NCI-H1930 (cell line): ENCODE measurements around the gene NR2F2.

ENCODE experiments used
- DNase-seq, 2 experiments: peaks; one replicate each; lab custom pipeline; 2025; lab: John Stamatoyannopoulos, UW

Gene NR2F2

DNA sequence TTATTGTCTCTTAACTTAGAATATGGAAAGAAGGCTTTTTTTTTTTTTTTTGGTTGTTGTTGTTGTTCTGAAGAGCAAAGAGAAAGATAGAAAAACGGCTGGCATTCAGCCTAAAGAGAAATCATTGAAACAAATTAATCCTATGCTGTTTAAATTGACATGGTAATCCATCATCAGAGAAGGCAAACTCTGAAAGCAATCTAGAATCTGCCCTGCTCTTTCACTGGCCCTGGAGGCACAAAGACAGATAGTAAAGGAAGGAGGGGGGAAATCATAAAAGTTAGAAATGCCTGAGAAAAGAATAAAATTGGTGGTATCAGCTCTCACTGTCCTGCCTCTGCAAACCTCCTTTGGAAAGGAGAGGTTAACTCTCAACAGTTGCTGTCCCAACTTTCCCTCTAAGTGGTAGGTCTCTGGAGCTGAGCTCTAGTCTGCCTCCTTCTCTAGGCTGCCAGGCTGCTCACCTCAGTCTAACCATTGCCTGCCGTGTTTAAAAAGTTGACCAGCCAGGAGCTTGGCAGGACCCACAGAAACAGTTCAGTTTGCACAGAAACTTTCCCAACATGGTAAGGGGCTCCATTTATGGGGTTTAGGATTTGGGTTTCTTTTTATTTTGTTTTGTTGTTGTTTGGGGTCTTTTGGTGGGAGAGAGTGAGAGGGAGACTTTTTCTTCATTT lies 13.4 kb upstream of the NR2F2 start:
- no peak for DNase-seq

DNA sequence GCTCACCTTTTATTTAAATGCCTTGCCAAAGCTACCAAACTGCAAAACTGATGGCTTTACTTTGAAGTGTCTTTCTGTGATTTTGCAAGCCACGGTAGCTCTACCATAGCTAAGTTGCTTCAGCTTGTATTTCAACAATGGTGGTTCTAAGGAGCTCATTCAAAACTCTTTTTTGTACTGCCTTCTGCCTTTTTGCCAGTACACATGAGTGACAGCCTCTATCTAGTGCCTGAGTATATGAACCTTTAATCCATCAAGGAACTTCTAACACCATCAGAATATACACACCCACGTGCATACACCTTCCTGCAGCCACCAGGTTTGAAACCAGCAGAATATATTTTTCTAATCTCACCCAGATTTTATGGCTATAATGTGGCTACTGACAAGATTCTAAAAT lies 10.4 kb upstream of the NR2F2 start:
- no peak for DNase-seq

GRCh38 chr15:96320703-96321638 lies 9.5 kb upstream of the NR2F2 start:
- no peak for DNase-seq

- no peak for DNase-seq
Measured at GRCh38 chr15:96321639-96322535, 8.6 kb upstream of the NR2F2 start.

DNA sequence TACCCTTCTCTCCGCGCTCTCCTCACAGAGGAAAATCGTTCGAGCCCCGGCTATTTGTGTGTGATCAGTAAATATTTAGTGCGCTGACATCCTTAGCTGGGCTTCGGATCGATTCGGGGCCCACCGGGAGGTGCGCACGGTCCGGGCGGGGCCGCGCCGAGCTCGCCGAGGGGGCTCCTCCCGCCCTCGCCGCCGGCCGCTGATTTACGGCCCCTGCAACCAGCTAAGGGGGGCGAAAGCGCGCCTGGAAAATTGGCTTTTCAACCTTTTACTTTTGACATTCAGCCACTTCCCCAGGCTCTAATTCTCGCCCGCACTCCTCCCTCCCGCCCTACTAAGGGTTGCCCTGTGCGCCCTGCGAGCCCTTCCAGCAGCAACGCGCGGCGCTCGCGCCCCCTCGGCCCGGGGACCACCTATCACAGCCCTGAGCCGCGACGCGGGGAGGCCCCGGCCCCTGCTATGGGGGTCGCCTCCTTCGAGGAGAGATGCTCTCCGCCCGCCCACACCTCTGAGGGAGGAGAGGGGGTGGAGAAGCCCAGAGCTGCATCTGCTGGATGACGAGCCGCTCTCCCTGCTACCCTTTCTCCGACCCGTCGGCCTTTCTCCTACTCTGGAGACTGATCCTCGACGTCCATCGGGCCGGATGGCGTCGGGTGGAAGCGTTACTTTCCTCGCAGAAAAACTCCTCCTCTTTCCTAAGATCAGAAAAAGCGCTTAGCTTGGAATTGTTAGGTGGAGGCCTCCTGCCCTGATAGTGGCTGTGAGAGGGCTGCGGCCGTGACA lies 7.8 kb upstream of the NR2F2 start:
- no peak for DNase-seq

- no peak for DNase-seq
Measured at GRCh38 chr15:96323319-96324145, 7.0 kb upstream of the NR2F2 start.

DNA sequence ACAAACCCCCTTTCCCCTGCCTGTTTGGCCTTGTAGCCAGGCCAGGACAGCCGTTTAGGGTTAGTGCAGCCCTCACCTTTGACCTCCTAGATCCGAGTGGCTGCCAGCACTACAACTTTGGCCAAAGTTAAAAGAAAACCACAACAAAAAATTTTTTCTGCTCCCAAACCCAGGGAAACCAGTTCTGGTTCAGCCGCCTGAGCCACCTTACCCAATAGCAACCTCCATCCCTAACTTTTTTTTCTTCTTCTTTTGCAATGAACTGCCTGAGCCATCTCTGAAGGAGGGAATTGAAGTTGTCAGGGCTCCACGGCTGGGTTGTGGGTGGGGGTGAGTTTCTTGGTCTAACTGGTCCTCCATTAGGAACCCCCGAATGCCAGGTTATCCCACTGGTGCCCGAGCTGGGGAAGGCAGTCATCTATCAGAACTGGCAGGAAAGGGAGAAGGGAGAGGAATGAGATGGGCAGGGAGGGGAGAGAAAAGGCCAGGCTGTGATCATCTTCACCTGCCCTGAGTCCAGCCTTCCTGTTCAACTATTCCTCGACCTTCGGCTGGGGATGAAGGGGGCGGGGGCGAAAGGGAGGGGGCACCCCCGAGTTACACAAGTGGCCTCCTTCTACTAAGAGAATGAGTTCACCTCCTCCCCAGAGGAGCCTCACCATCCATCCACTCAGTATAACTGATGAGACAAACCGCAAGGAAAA lies 6.2 kb upstream of the NR2F2 start:
- DNase-seq = no peak

DNA sequence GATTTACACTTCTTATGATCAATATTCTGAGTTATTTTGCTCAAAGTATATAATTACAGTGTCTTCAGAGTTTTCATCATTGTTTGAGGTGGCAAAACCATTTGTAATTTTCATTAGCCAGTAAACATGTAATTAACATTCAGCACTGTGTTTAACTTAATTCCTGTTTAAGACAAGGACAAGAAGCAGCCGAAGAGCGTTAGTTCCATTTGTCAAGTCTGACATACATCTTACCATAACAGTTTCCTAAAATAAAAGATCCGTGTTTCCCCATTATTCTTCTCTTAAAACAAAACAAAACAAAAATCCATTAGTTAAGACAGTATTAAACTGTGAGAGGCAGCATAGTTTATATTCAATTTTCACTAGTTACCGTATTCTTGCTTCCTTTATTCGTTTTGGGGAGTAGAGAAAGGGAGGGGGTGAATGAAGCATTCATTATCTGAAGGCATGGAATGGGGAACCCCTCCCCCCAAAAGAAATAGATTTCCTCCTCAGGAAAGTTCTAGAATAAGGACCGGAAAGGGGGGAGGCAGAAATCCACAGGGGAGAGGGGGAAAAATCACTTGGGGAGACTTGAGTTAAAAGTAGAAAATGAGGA lies 5.5 kb upstream of the NR2F2 start:
- no peak for DNase-seq

DNA sequence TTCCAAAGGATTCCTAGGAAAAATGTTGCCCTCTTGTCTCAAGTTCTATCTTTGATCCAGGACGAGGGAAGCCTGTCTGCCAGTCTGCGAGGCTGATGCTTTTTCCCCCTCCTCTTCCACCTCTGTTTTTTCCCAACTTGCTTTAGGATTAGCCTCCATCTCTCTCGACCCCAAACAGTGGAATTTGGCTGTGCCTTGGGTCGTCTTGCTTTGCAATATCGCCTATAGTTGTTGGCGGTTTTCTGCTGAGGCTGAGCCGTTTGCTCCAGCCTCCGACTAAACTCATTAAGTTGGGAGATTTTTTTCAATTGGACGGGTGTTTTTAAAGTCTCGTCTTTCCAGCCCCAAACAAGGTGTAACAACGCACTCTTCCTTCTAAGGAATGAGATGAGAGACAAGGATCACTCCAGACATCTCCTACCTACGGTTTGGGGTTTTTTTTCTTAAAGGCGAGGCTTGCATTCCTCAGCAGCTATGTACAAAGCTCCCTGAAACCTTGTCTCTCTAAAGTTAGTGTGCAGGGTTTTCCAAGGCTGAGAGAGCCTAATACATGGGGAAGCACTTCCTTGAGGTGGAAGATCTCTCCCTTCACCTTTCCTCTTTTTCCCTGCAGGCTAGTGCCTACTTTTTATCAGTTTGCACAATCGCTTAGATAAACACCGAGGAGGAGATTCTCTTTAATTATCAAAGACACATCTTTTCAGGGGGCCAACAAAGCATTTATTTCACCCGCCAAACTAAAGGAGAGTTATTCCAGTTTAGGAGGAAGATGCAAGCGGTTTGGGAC lies 4.8 kb upstream of the NR2F2 start:
- DNase-seq = no peak

GRCh38 chr15:96326328-96327154 lies 4.0 kb upstream of the NR2F2 start:
- DNase-seq = no peak

DNA sequence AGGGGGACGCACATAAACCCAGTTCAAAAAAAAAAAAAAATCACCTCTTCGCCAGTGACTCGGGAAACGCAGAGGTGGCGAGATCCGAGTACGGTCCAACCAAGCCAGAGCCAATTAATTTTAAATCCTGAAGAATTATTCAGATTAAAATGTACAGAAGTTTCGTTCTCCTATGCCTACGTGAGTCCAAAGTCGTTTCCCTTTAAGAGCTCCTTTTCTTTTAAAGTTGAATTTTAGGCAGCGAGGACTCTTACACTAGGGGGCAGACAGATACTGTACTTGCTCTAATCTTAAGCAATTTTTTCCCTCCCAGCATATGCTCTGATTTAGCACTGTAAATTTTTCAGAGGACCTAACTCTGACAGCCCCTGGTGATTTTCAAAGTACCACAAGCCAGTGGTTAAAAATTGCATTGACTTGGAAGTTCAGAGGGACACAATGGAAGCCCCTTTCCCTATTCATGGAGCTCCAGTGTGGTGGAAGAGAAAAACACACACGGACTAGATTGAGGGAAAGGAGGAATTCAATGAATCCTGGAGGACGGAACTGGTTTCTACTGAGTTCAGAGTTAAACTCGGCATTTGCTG lies 3.3 kb upstream of the NR2F2 start:
- peak in 1 of 2 experiments; percentile 22 for DNase-seq

DNA sequence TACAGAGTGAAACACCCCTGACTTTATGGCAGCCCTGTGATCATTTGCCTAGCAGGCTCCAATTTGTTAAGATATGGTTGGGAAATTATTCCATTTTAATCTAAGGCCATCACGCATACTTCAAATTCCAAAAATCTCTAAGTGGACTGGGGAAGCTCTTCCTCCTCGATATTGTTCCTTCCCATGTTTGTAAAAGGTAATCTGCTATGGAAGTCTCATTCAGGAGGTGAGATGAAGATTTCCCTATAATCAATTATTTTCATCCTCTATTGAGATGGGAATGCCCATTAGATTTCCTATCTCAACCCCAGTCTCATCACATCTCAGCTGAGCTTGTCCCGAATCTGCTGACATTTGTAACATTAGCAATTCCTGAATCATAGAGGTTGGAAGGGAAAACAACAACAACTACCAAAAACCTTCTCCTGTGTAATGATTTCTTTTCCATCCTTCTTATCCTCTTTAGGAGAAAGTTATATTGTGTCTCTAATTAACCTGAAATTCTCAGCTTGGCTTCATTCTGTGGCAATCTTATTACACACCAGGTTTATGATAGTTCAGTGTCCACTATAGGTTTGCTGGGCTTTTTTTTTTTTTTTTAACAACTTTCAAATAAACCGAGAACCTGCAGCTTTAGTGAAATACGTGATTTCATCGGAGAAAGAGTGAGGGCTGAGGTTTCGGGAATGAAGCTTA lies 2.2 kb upstream of the NR2F2 start:
- DNase-seq = no peak

GRCh38 chr15:96328877-96329195 lies 1.7 kb upstream of the NR2F2 start:
- no peak for DNase-seq

DNA sequence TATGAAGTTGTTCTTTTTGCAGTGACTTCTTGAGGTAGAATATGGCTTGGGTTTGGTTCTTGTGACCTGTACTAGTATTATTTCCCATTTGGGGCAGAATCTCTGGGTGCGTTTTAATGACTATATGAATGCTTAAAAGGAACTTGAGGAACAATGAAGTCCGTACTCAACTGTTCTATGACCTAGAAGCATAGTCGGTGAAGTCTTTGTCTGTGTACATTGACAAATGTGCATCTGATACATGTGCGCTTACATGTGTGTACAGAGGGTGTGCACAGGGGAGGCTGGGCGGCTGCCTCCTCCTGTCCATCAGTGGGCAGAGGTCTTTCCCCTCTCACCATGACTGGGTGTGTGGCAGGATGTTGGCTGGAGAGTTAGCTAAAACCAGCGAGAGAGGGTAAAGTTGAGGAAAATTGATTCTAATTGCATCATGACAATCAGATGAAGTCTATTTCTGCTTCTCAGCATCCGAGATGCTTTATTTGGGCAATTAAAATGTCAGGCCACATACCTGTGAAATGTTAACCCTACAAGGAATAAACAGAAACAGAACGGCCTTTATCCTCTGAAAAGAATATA lies 1.0 kb upstream of the NR2F2 start:
- DNase-seq = no peak

DNA sequence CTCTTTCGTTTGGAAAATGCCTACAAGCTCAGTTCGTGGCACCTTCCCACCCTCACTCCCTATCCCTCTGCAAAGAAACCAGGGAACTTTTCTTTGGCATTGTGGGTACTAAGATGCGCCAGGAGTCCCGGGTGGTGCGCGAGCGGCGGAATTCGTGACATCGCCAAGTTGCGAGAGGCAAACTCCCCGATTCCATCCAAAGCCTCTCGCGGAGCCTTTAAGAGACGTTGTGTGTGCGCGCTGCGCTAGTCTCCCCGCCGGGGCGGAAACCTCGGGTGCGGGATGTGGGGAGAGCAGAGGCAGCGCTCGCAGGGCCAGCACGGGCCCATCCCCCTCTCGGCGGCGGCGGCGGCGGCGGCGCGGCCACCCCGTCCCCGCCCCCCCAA lies 443 bp upstream of the NR2F2 start:
- peak in 1 of 2 experiments; percentile 49 for DNase-seq

GRCh38 chr15:96331144-96331944 lies 844 bp downstream of the NR2F2 start:
- DNase-seq = no peak
